ENCODE data around the gene SCFD2. TPM values are rescaled to one million over a fixed set of nuclear protein-coding genes. Genes with fewer than 3 reads are reported as not detected.

The SCFD2 gene
- polyA plus RNA-seq, 1 of the 3 experiments (the other 2 are of a cell fraction), result 14.1 TPM

DNA sequence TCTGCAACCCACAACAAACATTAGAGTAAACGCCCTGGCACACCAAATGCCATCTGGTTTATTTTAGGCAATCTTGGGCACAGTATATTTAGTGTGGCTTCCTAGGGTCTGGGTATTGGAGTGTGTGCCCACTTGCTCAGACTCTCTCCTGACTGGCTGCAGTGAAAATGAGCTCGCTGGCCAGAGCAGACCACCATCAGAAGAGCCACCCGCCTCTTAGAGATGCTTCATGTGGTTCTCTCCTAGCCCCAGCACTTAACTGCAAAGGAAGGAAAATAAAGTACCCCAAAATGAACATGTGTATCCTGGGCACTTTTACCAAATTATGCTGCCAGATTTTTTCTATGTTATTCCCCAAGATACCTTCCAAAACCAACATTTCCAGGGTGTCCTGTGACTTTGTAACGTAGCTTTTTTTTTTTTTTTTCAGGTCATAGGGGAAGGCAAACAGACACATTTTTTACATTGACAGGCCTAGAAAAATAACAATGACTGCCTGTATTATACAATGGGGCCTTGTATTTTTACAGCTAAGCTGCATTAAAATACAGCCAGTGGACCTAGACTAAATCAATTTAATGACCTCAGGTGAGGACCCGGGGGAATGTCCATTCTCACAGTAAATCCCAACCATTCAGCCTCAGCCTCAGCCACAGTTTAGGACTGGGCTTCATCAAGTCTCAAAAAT, 310.0 kb downstream of the SCFD2 start:
- Histone ChIP-seq H3K4me2 (no peak overlapping the region), H3K9me3 (no peaks in the 10 kb centered on the region), H3K9me2 (no peaks in the 10 kb centered on the region), H3F3A (replicated peaks; ENCODE audit: insufficient read depth) (no peaks in the 10 kb centered on the region), H2AFZ (ENCODE audit: low read depth) (no peak overlapping the region), H4K20me1 (ENCODE audit: insufficient read depth) (no peaks in the 10 kb centered on the region), H3K36me3 (replicated peaks in 1 of 2; ENCODE audit: control insufficient read depth in 1 of 2, insufficient read depth in 2 of 2, low read length in 1 of 2) (no peaks in the 10 kb centered on the region), H3K27me3 (ENCODE audit: insufficient read depth) (no peaks in the 10 kb centered on the region), H3K27ac (ENCODE audit: low read depth in 2 of 2, low read length in 1 of 2) (peak overlapping the region in 1 of 2 experiments; percentile 93; a peak in 2 of 4 replicates), H3K4me3 (ENCODE audit: low read depth in 2 of 2, low read length in 1 of 2) (no peak overlapping the region), H3K4me1 (ENCODE audit: control insufficient read depth in 1 of 2, insufficient read depth in 2 of 2, low read depth in 1 of 2, low read length in 1 of 2) (peaks cover 1 to 37% of the 10 kb centered on the region in 2 experiments; a peak in 3 of 4 replicates), H3K79me2 (ENCODE audit: insufficient read depth) (no peaks in the 10 kb centered on the region), H3K9ac (no peak overlapping the region)
- no peak for TF ChIP-seq TCF12 (IDR thresholded peaks at IDR 0.05)
- TF ChIP-seq, protein P1, sequence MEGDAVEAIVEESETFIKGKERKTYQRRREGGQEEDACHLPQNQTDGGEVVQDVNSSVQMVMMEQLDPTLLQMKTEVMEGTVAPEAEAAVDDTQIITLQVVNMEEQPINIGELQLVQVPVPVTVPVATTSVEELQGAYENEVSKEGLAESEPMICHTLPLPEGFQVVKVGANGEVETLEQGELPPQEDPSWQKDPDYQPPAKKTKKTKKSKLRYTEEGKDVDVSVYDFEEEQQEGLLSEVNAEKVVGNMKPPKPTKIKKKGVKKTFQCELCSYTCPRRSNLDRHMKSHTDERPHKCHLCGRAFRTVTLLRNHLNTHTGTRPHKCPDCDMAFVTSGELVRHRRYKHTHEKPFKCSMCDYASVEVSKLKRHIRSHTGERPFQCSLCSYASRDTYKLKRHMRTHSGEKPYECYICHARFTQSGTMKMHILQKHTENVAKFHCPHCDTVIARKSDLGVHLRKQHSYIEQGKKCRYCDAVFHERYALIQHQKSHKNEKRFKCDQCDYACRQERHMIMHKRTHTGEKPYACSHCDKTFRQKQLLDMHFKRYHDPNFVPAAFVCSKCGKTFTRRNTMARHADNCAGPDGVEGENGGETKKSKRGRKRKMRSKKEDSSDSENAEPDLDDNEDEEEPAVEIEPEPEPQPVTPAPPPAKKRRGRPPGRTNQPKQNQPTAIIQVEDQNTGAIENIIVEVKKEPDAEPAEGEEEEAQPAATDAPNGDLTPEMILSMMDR (IDR thresholded peaks at IDR 0.05), result no peak
- CTCF ChIA-PET, result interaction anchor here (1.4 to 3.3 kb wide), 4 partner anchors 37 to 1178 kb away, joined by 3 to 15 read pairs (median 6); no protein-coding TSS in a partner anchor
- 82% methylated on average over 5 of the region's 5 CpGs for whole genome bisulfite sequencing (ENCODE audit: low lambda C conversion rate)
- DNase-seq, result no peak
- POLR2A ChIA-PET, result interaction anchor here (0.6 to 1.0 kb wide), 2 partner anchors 12 to 1175 kb away, joined by 3 to 4 read pairs; no protein-coding TSS in a partner anchor

DNA sequence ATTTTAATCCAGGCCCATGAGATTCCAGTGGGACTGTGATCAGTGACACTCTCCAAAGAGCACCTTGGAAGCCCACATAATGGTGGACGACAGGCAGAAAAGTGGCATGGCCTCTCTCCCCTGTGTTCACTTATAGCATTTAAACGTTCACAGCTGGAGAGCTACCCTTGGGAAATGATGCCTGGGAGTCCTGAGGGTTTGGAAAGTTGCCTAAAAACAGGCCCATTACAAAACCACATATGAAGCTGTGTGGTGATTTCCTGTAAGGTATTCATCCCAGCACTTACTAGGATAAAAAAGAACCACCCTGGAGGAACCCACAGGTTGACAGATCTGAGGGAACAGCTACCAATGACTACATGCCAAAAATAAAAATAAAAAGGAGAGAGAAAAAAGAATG, 310.6 kb downstream of the SCFD2 start:
- ChIA-PET POLR2A (interaction anchor here (0.6 to 1.0 kb wide), 3 partner anchors 11 to 1176 kb away, joined by 3 to 4 read pairs (median 3); no protein-coding TSS in a partner anchor), CTCF (interaction anchor here (1.4 to 3.3 kb wide), 5 partner anchors 36 to 1179 kb away, joined by 3 to 15 read pairs (median 5); no protein-coding TSS in a partner anchor)
- Histone ChIP-seq H3K4me2 (no peak overlapping the region), H3K9me3 (no peaks in the 10 kb centered on the region), H4K20me1 (ENCODE audit: insufficient read depth) (no peaks in the 10 kb centered on the region), H3K79me2 (ENCODE audit: insufficient read depth) (no peaks in the 10 kb centered on the region), H3K9me2 (no peaks in the 10 kb centered on the region), H3F3A (replicated peaks; ENCODE audit: insufficient read depth) (no peaks in the 10 kb centered on the region), H3K9ac (no peak overlapping the region), H3K4me3 (ENCODE audit: low read depth in 2 of 2, low read length in 1 of 2) (no peak overlapping the region), H3K4me1 (ENCODE audit: control insufficient read depth in 1 of 2, insufficient read depth in 2 of 2, low read depth in 1 of 2, low read length in 1 of 2) (peaks cover 7 to 40% of the 10 kb centered on the region in 2 experiments; a peak in 3 of 4 replicates), H3K36me3 (replicated peaks in 1 of 2; ENCODE audit: control insufficient read depth in 1 of 2, insufficient read depth in 2 of 2, low read length in 1 of 2) (no peaks in the 10 kb centered on the region), H3K27ac (ENCODE audit: low read depth in 2 of 2, low read length in 1 of 2) (peak overlapping the region in 1 of 2 experiments; percentile 93; a peak in 2 of 4 replicates), H3K27me3 (ENCODE audit: insufficient read depth) (no peaks in the 10 kb centered on the region), H2AFZ (ENCODE audit: low read depth) (no peak overlapping the region)
- WGBS (ENCODE audit: low lambda C conversion rate), result 29% methylated on average over 2 of the region's 2 CpGs
- DNase-seq, result peak; percentile 14
- TF ChIP-seq TCF12 (IDR thresholded peaks at IDR 0.05) (peak; percentile 56), EP300 (IDR thresholded peaks at IDR 0.05; ENCODE audit: borderline replicate concordance in 1 of 2, low read depth in 1 of 2, low read length in 1 of 2) (peak in 1 of 2 experiments; percentile 25; a peak in 1 of 4 replicates), NFIC (IDR thresholded peaks at IDR 0.05; ENCODE audit: borderline replicate concordance) (peak; percentile 51; the same call in 1 of the 2 replicates), RXRA (IDR thresholded peaks at IDR 0.05; ENCODE audit: borderline replicate concordance, low read depth) (no peak)

DNA sequence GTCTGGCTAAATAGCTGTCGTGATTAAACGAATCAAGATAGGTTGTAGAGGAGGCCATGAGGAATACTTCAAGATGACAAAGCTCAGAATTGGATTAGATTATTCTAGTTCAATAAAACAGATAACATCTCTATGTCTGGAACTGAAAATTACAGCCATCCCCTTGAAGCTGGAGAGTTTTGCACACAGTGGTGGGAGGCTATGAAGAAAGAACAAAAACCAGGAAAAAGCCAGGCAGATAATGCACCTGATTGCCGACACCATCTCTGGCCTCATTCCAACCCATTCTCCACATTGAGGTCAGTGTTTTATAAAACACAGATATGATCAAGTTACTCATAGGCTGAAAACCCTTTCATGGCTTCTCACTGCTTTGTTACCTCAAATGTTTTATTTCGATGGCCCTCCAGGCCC, 315.5 kb downstream of the SCFD2 start:
- POLR2A ChIA-PET, result interaction anchor here (0.9 to 2.1 kb wide), 11 partner anchors 25 to 1181 kb away, joined by 3 to 20 read pairs (median 9); partner anchors contain the start of gene PDGFRA
- H3K27ac ChIP-seq (ENCODE audit: low read depth in 2 of 2, low read length in 1 of 2), result peak overlapping the region; percentile 48 to 100; a peak in 3 of 4 replicates
- no peaks in the 10 kb centered on the region for H3F3A ChIP-seq (replicated peaks; ENCODE audit: insufficient read depth)
- no peaks in the 10 kb centered on the region for H3K27me3 ChIP-seq (ENCODE audit: insufficient read depth)
- DNase-seq, result peak; percentile 50
- CTCF ChIA-PET, result interaction anchor here (0.9 to 10.1 kb wide), 8 partner anchors 11 to 1183 kb away, joined by 3 to 108 read pairs (median 6); no protein-coding TSS in a partner anchor
- H4K20me1 ChIP-seq (ENCODE audit: insufficient read depth), result no peaks in the 10 kb centered on the region
- no peaks in the 10 kb centered on the region for H3K9me2 ChIP-seq
- H3K79me2 ChIP-seq (ENCODE audit: insufficient read depth), result no peaks in the 10 kb centered on the region
- H3K4me1 ChIP-seq (ENCODE audit: control insufficient read depth in 1 of 2, insufficient read depth in 2 of 2, low read depth in 1 of 2, low read length in 1 of 2), result peaks cover 7 to 49% of the 10 kb centered on the region in 2 experiments; a peak in 3 of 4 replicates
- H3K4me3 ChIP-seq (ENCODE audit: low read depth in 2 of 2, low read length in 1 of 2), result no peak overlapping the region
- no peak overlapping the region for H2AFZ ChIP-seq (ENCODE audit: low read depth)
- H3K4me2 ChIP-seq, result peak overlapping the region; percentile 50; the same call in 1 of the 2 replicates
- no peaks in the 10 kb centered on the region for H3K9me3 ChIP-seq
- 9% methylated on average over 4 of the region's 4 CpGs for WGBS (ENCODE audit: low lambda C conversion rate)
- no peak overlapping the region for H3K9ac ChIP-seq
- H3K36me3 ChIP-seq (replicated peaks in 1 of 2; ENCODE audit: control insufficient read depth in 1 of 2, insufficient read depth in 2 of 2, low read length in 1 of 2), result no peaks in the 10 kb centered on the region
- TF ChIP-seq TAF1 (IDR thresholded peaks at IDR 0.05; ENCODE audit: borderline replicate concordance, low read depth, low read length) (no peak), TEAD4 (IDR thresholded peaks at IDR 0.05; ENCODE audit: borderline replicate concordance, insufficient read depth) (peak; percentile 88), NFIC (IDR thresholded peaks at IDR 0.05; ENCODE audit: borderline replicate concordance) (peak; percentile 87), MXI1 (IDR thresholded peaks at IDR 0.05; ENCODE audit: low read depth, low read length) (peak; percentile 58; the same call in 1 of the 2 replicates), FOXM1 (IDR thresholded peaks at IDR 0.05; ENCODE audit: low read depth) (no peak), RFX5 (IDR thresholded peaks at IDR 0.05; ENCODE audit: low read length) (no peak), RCOR1 (IDR thresholded peaks at IDR 0.05; ENCODE audit: low read length) (peak; percentile 97), TCF12 (IDR thresholded peaks at IDR 0.05) (peak; percentile 94), JUND (IDR thresholded peaks at IDR 0.05) (peak; percentile 72)
- TF ChIP-seq, protein P2, sequence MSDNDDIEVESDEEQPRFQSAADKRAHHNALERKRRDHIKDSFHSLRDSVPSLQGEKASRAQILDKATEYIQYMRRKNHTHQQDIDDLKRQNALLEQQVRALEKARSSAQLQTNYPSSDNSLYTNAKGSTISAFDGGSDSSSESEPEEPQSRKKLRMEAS (IDR thresholded peaks at IDR 0.05; ENCODE audit: low read depth), result peak; percentile 41; the same call in 1 of the 2 replicates
